SU-DHL-6 (cell line): ENCODE measurements around the gene CEP295NL.

Source experiments
- CTCF ChIP-seq: fragments of 200-600 bp; sonication (generic); IDR thresholded peaks from one replicate; pipeline ENCODE4 v1.5.1; 2017; ENCODE audit warnings: antibody characterized with exemption, mild to moderate bottlenecking, low read length, moderate library complexity; ENCODE audit not compliant: insufficient read depth, poor library complexity, severe bottlenecking
- EZH2phosphoT487 ChIP-seq: fragments of 200-600 bp; sonication (generic), shearing (Covaris generic); conservative IDR thresholded peaks from 2 replicates; pipeline ENCODE4 v1.6.1; 2018; ENCODE audit warnings: mild to moderate bottlenecking, antibody characterized with exemption, low read length, moderate library complexity, mixed read lengths

GRCh38 chr17:78879635-78880186 is 23.3 kb downstream of the CEP295NL start:
- no peak for TF ChIP-seq CTCF
- no peak for TF ChIP-seq EZH2phosphoT487
